HCT116 (cell line): ENCODE results near the gene OXCT1. TPM values are rescaled to one million over a fixed set of nuclear protein-coding genes. Genes with fewer than 3 reads are reported as not detected.

Source experiments
- ATAC-seq: fragments of 200-7000 bp; cut with Tn5 transposase; 2 replicates; pipeline ENCODE4 v1.9.1; 2020; ENCODE audit warnings: mild to moderate bottlenecking, moderate library complexity
- BruUV-seq: library from RNA; stranded (reverse); fragments of 400-500 nt; replicated peaks from 2 replicates; lab custom pipeline; 2021; lab: Mats Ljungman, UMichigan
- CTCF ChIA-PET: fragments of 300-600 bp; sonication (Branson Sonifier 250); formaldehyde crosslinking; loops from one replicate; lab custom pipeline; 2021; ENCODE audit warnings: antibody characterized with exemption; lab: Charles Lee
- POLR2A ChIA-PET: fragments of 300-600, 350-600 bp; sonication (Branson Sonifier 250); formaldehyde crosslinking; loops from one replicate; lab custom pipeline; 2021; ENCODE audit warnings: antibody characterized with exemption; lab: Charles Lee
- RAD21 ChIA-PET, 2 experiments: fragments of 300-600 bp; sonication (Branson Sonifier 250); formaldehyde crosslinking; loops; one replicate each; lab custom pipeline; 2023; ENCODE audit warnings: low total read pairs in 2 of 2; ENCODE audit not compliant: uncharacterized antibody in 2 of 2, unreplicated experiment in 2 of 2, low non-redundant PET in 1 of 2; lab: Charles Lee
- DNase-seq: peaks from one replicate; pipeline ENCODE4 v3.0.0-alpha.2; 2010; ENCODE audit warnings: low read depth, low spot score
- H2AFZ ChIP-seq: fragments of 200-600 bp; shearing (Covaris generic), sonication (generic); 2 replicates; pipeline ENCODE4 v1.6.1; 2017; ENCODE audit warnings: low read depth, mixed run types, mixed read lengths, antibody characterized with exemption, low read length; ENCODE audit not compliant: poor library complexity, severe bottlenecking
- H3K27ac ChIP-seq: 2 replicates; pipeline ENCODE4 v1.5.1; 2012; ENCODE audit warnings: low read depth, low read length
- H3K27me3 ChIP-seq: fragments of 200-600 bp; sonication (generic); 2 replicates; pipeline ENCODE4 v1.6.1; 2016; ENCODE audit warnings: mixed run types, low read length, mixed read lengths; ENCODE audit not compliant: insufficient read depth
- H3K36me3 ChIP-seq, 2 experiments: fragments of 200-500 bp in 1 of 2; fragments of 200-600 bp in 1 of 2; sonication (Bioruptor generic) in 1 of 2; sonication (generic) in 1 of 2; 2 replicates each; pipeline versions ENCODE4 v1.5.1 to v1.6.1; 2014 to 2016; ENCODE audit warnings: low read length in 2 of 2, inconsistent platforms in 1 of 2, mixed read lengths in 1 of 2, mixed run types in 1 of 2; ENCODE audit not compliant: insufficient read depth in 2 of 2, control insufficient read depth in 1 of 2
- H3K4me1 ChIP-seq, 2 experiments: fragments of 200-600 bp in 1 of 2; sonication (generic) in 1 of 2; 2 replicates each; pipeline versions ENCODE4 v1.5.1 to v1.6.1; 2012 to 2017; ENCODE audit warnings: low read length in 2 of 2, inconsistent platforms in 1 of 2, mild to moderate bottlenecking in 1 of 2, mixed read lengths in 1 of 2, mixed run types in 1 of 2, moderate library complexity in 1 of 2; ENCODE audit not compliant: insufficient read depth in 2 of 2, control insufficient read depth in 1 of 2
- H3K4me2 ChIP-seq: fragments of 200-600 bp; sonication (generic); 2 replicates; pipeline ENCODE4 v1.6.1; 2017; ENCODE audit warnings: mixed run types, low read length, mixed read lengths
- H3K4me3 ChIP-seq, 2 experiments: fragments of 200-600 bp in 1 of 2; sonication (generic) in 1 of 2; replicated peaks in 1 of 2; 2 replicates each; pipeline ENCODE4 v1.5.1; 2011 to 2016; ENCODE audit warnings: low read length in 2 of 2, control low read depth in 1 of 2, low read depth in 1 of 2, mild to moderate bottlenecking in 1 of 2, mixed read lengths in 1 of 2, mixed run types in 1 of 2
- H3K79me2 ChIP-seq: fragments of 200-600 bp; sonication (generic); 2 replicates; pipeline ENCODE4 v1.6.1; 2017; ENCODE audit warnings: mild to moderate bottlenecking, mixed run types, low read length, moderate library complexity, mixed read lengths; ENCODE audit not compliant: insufficient read depth
- H3K9ac ChIP-seq: fragments of 200-600 bp; sonication (generic); 2 replicates; pipeline ENCODE4 v1.6.1; 2016; ENCODE audit warnings: low read length, mixed read lengths
- H3K9me2 ChIP-seq: fragments of 200-600 bp; sonication (generic), shearing (Covaris generic); 2 replicates; pipeline ENCODE4 v1.6.1; 2017; ENCODE audit warnings: mixed run types, mild to moderate bottlenecking, moderate library complexity; ENCODE audit not compliant: insufficient read depth
- H3K9me3 ChIP-seq, 2 experiments: fragments of 200-500 bp in 1 of 2; fragments of 200-600 bp in 1 of 2; sonication (Bioruptor generic) in 1 of 2; sonication (generic) in 1 of 2; 2 replicates each; pipeline ENCODE4 v1.6.1; 2014 to 2017; ENCODE audit warnings: low read length in 2 of 2, mixed read lengths in 2 of 2, inconsistent platforms in 1 of 2, low read depth in 1 of 2, mild to moderate bottlenecking in 1 of 2, mixed run types in 1 of 2, moderate library complexity in 1 of 2; ENCODE audit not compliant: control insufficient read depth in 1 of 2, insufficient read depth in 1 of 2
- H4K20me1 ChIP-seq: fragments of 200-600 bp; sonication (generic), shearing (Covaris generic); 2 replicates; pipeline ENCODE4 v1.6.1; 2017; ENCODE audit warnings: mixed run types, mild to moderate bottlenecking, moderate library complexity; ENCODE audit not compliant: insufficient read depth
- ATF3 ChIP-seq: IDR thresholded peaks from 2 replicates; pipeline ENCODE4 v1.6.1; 2012
- CBX3 ChIP-seq: IDR thresholded peaks from 2 replicates; pipeline ENCODE4 v1.6.1; 2012; ENCODE audit warnings: low read depth
- CEBPB ChIP-seq: IDR thresholded peaks from 2 replicates; pipeline ENCODE4 v1.6.1; 2012; ENCODE audit warnings: low read depth
- CTCF ChIP-seq, 3 experiments: fragments of 200-600 bp in 1 of 3; sonication (generic) in 1 of 3; IDR thresholded peaks in 2 of 3; conservative IDR thresholded peaks in 1 of 3; 2 replicates each; pipeline ENCODE4 v1.5.1; 2012 to 2017; ENCODE audit warnings: low read depth in 2 of 3, low read length in 2 of 3, antibody characterized with exemption in 1 of 3, borderline replicate concordance in 1 of 3, control low read depth in 1 of 3, mild to moderate bottlenecking in 1 of 3, mixed read lengths in 1 of 3, mixed run types in 1 of 3, moderate library complexity in 1 of 3; ENCODE audit not compliant: insufficient read depth in 1 of 3
- EZH2 ChIP-seq: fragments of 200-600 bp; sonication (generic); IDR thresholded peaks from 2 replicates; pipeline ENCODE4 v1.6.1; 2017; ENCODE audit warnings: antibody characterized with exemption, mixed run types
- FOSL1 ChIP-seq: IDR thresholded peaks from 2 replicates; pipeline ENCODE4 v1.6.1; 2012; ENCODE audit warnings: low read depth
- POLR2A ChIP-seq: IDR thresholded peaks from 2 replicates; pipeline ENCODE4 v1.7.0; 2011; ENCODE audit warnings: borderline replicate concordance; ENCODE audit not compliant: insufficient read depth, insufficient read length; ENCODE audit errors: extremely low read depth
- SRF ChIP-seq: IDR thresholded peaks from 2 replicates; pipeline ENCODE4 v1.6.1; 2012; ENCODE audit warnings: low read depth
- ZBTB33 ChIP-seq: IDR thresholded peaks from 2 replicates; pipeline ENCODE4 v1.6.1; 2011; ENCODE audit warnings: mild to moderate bottlenecking, low read length, moderate library complexity; ENCODE audit not compliant: insufficient replicate concordance; ENCODE audit errors: extremely low read depth
- intact Hi-C: fragments of 100-400 bp; cut with micrococcal nuclease; formaldehyde crosslinking; loops from 2 replicates; pipeline ENCODE4 v1.10.0; 2022
- total RNA-seq: library from RNA; stranded (reverse); gene quantifications from one replicate; pipeline ENCODE4 v1.2.1, GENCODE V29; 2021; ENCODE audit not compliant: unreplicated experiment
- TF ChIP-seq, protein P1 (sequence below): IDR thresholded peaks from 2 replicates; pipeline ENCODE4 v1.6.1; 2012; ENCODE audit warnings: low read depth

OXCT1 gene
- total RNA-seq, 1 experiment from 2014 or later: 28.1 TPM

DNA sequence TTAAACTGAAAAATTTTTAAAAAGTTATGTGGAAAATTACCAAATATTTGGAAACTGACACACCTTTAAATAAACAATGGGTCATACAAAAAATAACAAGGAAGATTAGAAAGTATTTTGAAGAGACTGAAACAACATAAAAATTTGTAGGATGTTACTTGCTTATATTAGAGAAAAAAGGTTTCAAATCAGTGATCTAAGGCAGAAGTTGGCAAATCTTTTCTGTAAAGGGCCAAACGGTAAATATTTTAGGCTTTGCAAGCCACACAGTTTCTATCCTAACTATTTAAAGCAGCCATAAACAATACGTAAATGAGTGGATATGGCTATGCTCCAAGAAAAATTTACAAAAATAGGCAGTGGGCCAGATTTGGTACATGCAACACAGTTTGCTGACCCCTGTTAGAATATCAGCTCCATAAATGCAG lies 81.3 kb downstream of the OXCT1 start:
- RAD21 ChIA-PET: no interaction called here
- Histone ChIP-seq H3K9me2 (no peaks in the 10 kb centered on the region), H3K27ac (no peak overlapping the region), H4K20me1 (no peaks in the 10 kb centered on the region), H3K27me3 (no peaks in the 10 kb centered on the region), H3K4me2 (no peak overlapping the region), H3K9me3 (no peaks in the 10 kb centered on the region), H3K36me3 (no peaks in the 10 kb centered on the region), H2AFZ (no peak overlapping the region), H3K79me2 (no peaks in the 10 kb centered on the region), H3K4me3 (no peak overlapping the region), H3K9ac (no peak overlapping the region), H3K4me1 (peaks cover 0 to 11% of the 10 kb centered on the region in 2 experiments; a peak in 3 of 4 replicates)
- CTCF ChIA-PET: no interaction called here
- POLR2A ChIA-PET: no interaction called here
- ATAC-seq (no peak), DNase-seq (no peak)
- no peak for TF ChIP-seq POLR2A
- no peak for TF ChIP-seq ZBTB33
- TF ChIP-seq CBX3: no peak
- no peak for TF ChIP-seq CEBPB
- no peak for TF ChIP-seq CTCF (IDR thresholded peaks at IDR 0.05 in 2 of 3, conservative IDR thresholded peaks at IDR 0.05 in 1 of 3; ENCODE audit: borderline replicate concordance in 1 of 3, insufficient read depth in 1 of 3, low read depth in 2 of 3, low read length in 2 of 3)
- TF ChIP-seq FOSL1: no peak
- no peak for TF ChIP-seq EZH2
- no peak for TF ChIP-seq ATF3
- TF ChIP-seq SRF: no peak
- TF ChIP-seq, protein P1, sequence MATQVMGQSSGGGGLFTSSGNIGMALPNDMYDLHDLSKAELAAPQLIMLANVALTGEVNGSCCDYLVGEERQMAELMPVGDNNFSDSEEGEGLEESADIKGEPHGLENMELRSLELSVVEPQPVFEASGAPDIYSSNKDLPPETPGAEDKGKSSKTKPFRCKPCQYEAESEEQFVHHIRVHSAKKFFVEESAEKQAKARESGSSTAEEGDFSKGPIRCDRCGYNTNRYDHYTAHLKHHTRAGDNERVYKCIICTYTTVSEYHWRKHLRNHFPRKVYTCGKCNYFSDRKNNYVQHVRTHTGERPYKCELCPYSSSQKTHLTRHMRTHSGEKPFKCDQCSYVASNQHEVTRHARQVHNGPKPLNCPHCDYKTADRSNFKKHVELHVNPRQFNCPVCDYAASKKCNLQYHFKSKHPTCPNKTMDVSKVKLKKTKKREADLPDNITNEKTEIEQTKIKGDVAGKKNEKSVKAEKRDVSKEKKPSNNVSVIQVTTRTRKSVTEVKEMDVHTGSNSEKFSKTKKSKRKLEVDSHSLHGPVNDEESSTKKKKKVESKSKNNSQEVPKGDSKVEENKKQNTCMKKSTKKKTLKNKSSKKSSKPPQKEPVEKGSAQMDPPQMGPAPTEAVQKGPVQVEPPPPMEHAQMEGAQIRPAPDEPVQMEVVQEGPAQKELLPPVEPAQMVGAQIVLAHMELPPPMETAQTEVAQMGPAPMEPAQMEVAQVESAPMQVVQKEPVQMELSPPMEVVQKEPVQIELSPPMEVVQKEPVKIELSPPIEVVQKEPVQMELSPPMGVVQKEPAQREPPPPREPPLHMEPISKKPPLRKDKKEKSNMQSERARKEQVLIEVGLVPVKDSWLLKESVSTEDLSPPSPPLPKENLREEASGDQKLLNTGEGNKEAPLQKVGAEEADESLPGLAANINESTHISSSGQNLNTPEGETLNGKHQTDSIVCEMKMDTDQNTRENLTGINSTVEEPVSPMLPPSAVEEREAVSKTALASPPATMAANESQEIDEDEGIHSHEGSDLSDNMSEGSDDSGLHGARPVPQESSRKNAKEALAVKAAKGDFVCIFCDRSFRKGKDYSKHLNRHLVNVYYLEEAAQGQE: no peak
- intact Hi-C loops: no loop called here
- no TSS peak for BruUV-seq
